ENCODE data around the gene ABT1. TPM values are rescaled to one million over a fixed set of nuclear protein-coding genes. Genes with fewer than 3 reads are reported as not detected.

Gene ABT1
- total RNA-seq, 4 donors from 2014 or later = 17.4 to 30.0 (median 21.1) TPM

- H3K4me3 ChIP-seq = no peak overlapping the region
- peaks cover 16% of the 10 kb centered on the region for H3K4me1 ChIP-seq
- no peak overlapping the region for H3K27ac ChIP-seq
- no peak for TF ChIP-seq EP300 (IDR thresholded peaks at IDR 0.05)
- no peak for TF ChIP-seq POLR2AphosphoS5 (IDR thresholded peaks at IDR 0.05)
- no peak for TF ChIP-seq POLR2A (IDR thresholded peaks at IDR 0.05)
- TF ChIP-seq CTCF (IDR thresholded peaks at IDR 0.05) = no peak
- H3K36me3 ChIP-seq = peaks cover 18% of the 10 kb centered on the region
- no peaks in the 10 kb centered on the region for H3K27me3 ChIP-seq
- no peak for DNase-seq (ENCODE audit: low spot score in 2 of 2)
- no peaks in the 10 kb centered on the region for H3K9me3 ChIP-seq
These were observed 4.0 kb downstream of the ABT1 start for GRCh38 chr6:26600759-26601158.

GRCh38 chr6:26602262-26602661 is 5.5 kb downstream of the ABT1 start:
- no peak for DNase-seq (ENCODE audit: low spot score in 2 of 2)
- WGBS = 86% methylated on average over 3 of the region's 3 CpGs
- Histone ChIP-seq H3K9me3 (no peaks in the 10 kb centered on the region), H3K27ac (no peak overlapping the region), H3K4me3 (no peak overlapping the region), H3K4me1 (peaks cover 9% of the 10 kb centered on the region), H3K27me3 (no peaks in the 10 kb centered on the region), H3K36me3 (peaks cover 18% of the 10 kb centered on the region)
- no peak for TF ChIP-seq CTCF (IDR thresholded peaks at IDR 0.05)
- TF ChIP-seq EP300 (IDR thresholded peaks at IDR 0.05) = no peak
- TF ChIP-seq POLR2A (IDR thresholded peaks at IDR 0.05) = no peak
- no peak for TF ChIP-seq POLR2AphosphoS5 (IDR thresholded peaks at IDR 0.05)

- no peaks in the 10 kb centered on the region for H3K27me3 ChIP-seq
- TF ChIP-seq EP300 (IDR thresholded peaks at IDR 0.05) (no peak), POLR2A (IDR thresholded peaks at IDR 0.05) (no peak), POLR2AphosphoS5 (IDR thresholded peaks at IDR 0.05) (no peak), CTCF (IDR thresholded peaks at IDR 0.05) (no peak)
- no peak overlapping the region for H3K4me3 ChIP-seq
- H3K36me3 ChIP-seq = peaks cover 7% of the 10 kb centered on the region
- H3K4me1 ChIP-seq = no peaks in the 10 kb centered on the region
- WGBS = 86% methylated on average over 3 of the region's 3 CpGs
- no peak overlapping the region for H3K27ac ChIP-seq
- H3K9me3 ChIP-seq = no peaks in the 10 kb centered on the region
- DNase-seq (ENCODE audit: low spot score in 2 of 2) = no peak
These were observed 7.3 kb downstream of the ABT1 start for GRCh38 chr6:26604026-26604425.

- H3K4me1 ChIP-seq = no peaks in the 10 kb centered on the region
- H3K27ac ChIP-seq = no peak overlapping the region
- no peaks in the 10 kb centered on the region for H3K36me3 ChIP-seq
- H3K27me3 ChIP-seq = no peaks in the 10 kb centered on the region
- 84% methylated on average over 3 of the region's 3 CpGs for WGBS
- TF ChIP-seq POLR2AphosphoS5 (IDR thresholded peaks at IDR 0.05) (no peak), EP300 (IDR thresholded peaks at IDR 0.05) (no peak), CTCF (IDR thresholded peaks at IDR 0.05) (no peak), POLR2A (IDR thresholded peaks at IDR 0.05) (no peak)
- no peak for DNase-seq (ENCODE audit: low spot score in 2 of 2)
- H3K4me3 ChIP-seq = no peak overlapping the region
- no peaks in the 10 kb centered on the region for H3K9me3 ChIP-seq
These were observed 8.0 kb downstream of the ABT1 start for GRCh38 chr6:26604797-26605196.

- Histone ChIP-seq H3K9me3 (no peaks in the 10 kb centered on the region), H3K36me3 (no peaks in the 10 kb centered on the region), H3K4me3 (no peak overlapping the region), H3K27ac (no peak overlapping the region), H3K27me3 (peaks cover 16% of the 10 kb centered on the region), H3K4me1 (no peaks in the 10 kb centered on the region)
- 50% methylated on average over 7 of the region's 7 CpGs for WGBS
- no peak for DNase-seq (ENCODE audit: low spot score in 2 of 2)
- TF ChIP-seq POLR2A (IDR thresholded peaks at IDR 0.05) (no peak), EP300 (IDR thresholded peaks at IDR 0.05) (no peak), CTCF (IDR thresholded peaks at IDR 0.05) (peak in 1 of 2 donors; percentile 56)
These were observed 10.9 kb downstream of the ABT1 start for GRCh38 chr6:26607434-26608230.

Data from suprapubic skin (tissue), 4 donors.